GM23338 (cell line): ENCODE results near the gene TMEM62. TPM values are rescaled to one million over a fixed set of nuclear protein-coding genes. Genes with fewer than 3 reads are reported as not detected.

Source experiments
- ATAC-seq: fragments of 200-7000 bp; cut with Tn5 transposase; 3 replicates; pipeline ENCODE4 v1.9.1; 2020
- DNase-seq: peaks from one replicate; pipeline ENCODE4 v3.0.0-alpha.2; 2015; ENCODE audit warnings: low spot score
- H2AFZ ChIP-seq: fragments of 200-600 bp; sonication (generic); 2 replicates; pipeline ENCODE4 v1.8.0; 2016; ENCODE audit warnings: antibody characterized with exemption, mild to moderate bottlenecking, moderate library complexity
- H3F3A ChIP-seq: fragments of 200-600 bp; sonication (generic); replicated peaks from 2 replicates; pipeline ENCODE4 v1.8.0; 2017; ENCODE audit warnings: antibody characterized with exemption, mixed run types, low read depth
- H3K27ac ChIP-seq: fragments of 200-600 bp; sonication (generic); 2 replicates; pipeline ENCODE4 v1.6.1; 2016; ENCODE audit warnings: low read depth
- H3K27me3 ChIP-seq: fragments of 200-600 bp; sonication (generic); 2 replicates; pipeline ENCODE4 v1.8.0; 2016; ENCODE audit warnings: mild to moderate bottlenecking, mixed run types, moderate library complexity; ENCODE audit not compliant: insufficient read depth
- H3K36me3 ChIP-seq: fragments of 200-600 bp; sonication (generic); 2 replicates; pipeline ENCODE4 v1.8.0; 2016; ENCODE audit warnings: mild to moderate bottlenecking; ENCODE audit not compliant: insufficient read depth
- H3K4me1 ChIP-seq: fragments of 200-600 bp; sonication (generic); 2 replicates; pipeline ENCODE4 v1.8.0; 2016; ENCODE audit warnings: mild to moderate bottlenecking, moderate library complexity; ENCODE audit not compliant: insufficient read depth
- H3K4me2 ChIP-seq: fragments of 200-600 bp; sonication (generic); 2 replicates; pipeline ENCODE4 v1.7.1; 2017; ENCODE audit warnings: mixed run types
- H3K4me3 ChIP-seq: fragments of 200-600 bp; sonication (generic); 2 replicates; pipeline ENCODE4 v1.6.1; 2016; ENCODE audit warnings: mixed run types
- H3K79me2 ChIP-seq: fragments of 200-600 bp; sonication (generic); replicated peaks from 2 replicates; pipeline ENCODE4 v1.8.0; 2017; ENCODE audit warnings: mild to moderate bottlenecking; ENCODE audit not compliant: insufficient read depth
- H3K9me2 ChIP-seq: fragments of 200-600 bp; sonication (generic); 2 replicates; pipeline ENCODE4 v1.8.0; 2017; ENCODE audit not compliant: insufficient read depth
- H4K20me1 ChIP-seq: fragments of 200-600 bp; sonication (generic); replicated peaks from 2 replicates; pipeline ENCODE4 v1.8.0; 2017; ENCODE audit warnings: mild to moderate bottlenecking; ENCODE audit not compliant: insufficient read depth
- H3K27ac Mint-ChIP-seq: 2 replicates; pipeline ENCODE4 v1.8.0; 2020; ENCODE audit warnings: inconsistent platforms, mild to moderate bottlenecking, moderate library complexity, mixed read lengths
- H3K27me3 Mint-ChIP-seq: 3 replicates; pipeline ENCODE4 v1.8.0; 2022; ENCODE audit warnings: low read depth, mild to moderate bottlenecking, moderate library complexity, mixed read lengths, inconsistent platforms; ENCODE audit not compliant: insufficient read depth, poor library complexity
- H3K36me3 Mint-ChIP-seq: 3 replicates; pipeline ENCODE4 v1.8.0; 2021; ENCODE audit warnings: low read depth, mild to moderate bottlenecking, inconsistent platforms, moderate library complexity, mixed read lengths
- H3K4me1 Mint-ChIP-seq: 3 replicates; pipeline ENCODE4 v1.8.0; 2020; ENCODE audit warnings: mild to moderate bottlenecking, inconsistent platforms, mixed read lengths
- H3K4me3 Mint-ChIP-seq: 3 replicates; pipeline ENCODE4 v1.8.0; 2021; ENCODE audit warnings: moderate library complexity, mild to moderate bottlenecking, inconsistent platforms, mixed read lengths
- H3K9me3 Mint-ChIP-seq: 3 replicates; pipeline ENCODE4 v1.8.0; 2020; ENCODE audit warnings: moderate library complexity, mild to moderate bottlenecking, inconsistent platforms, mixed read lengths
- CREB1 ChIP-seq: fragments of 250-450 bp; sonication (Bioruptor Pico); IDR thresholded peaks from 2 replicates; pipeline ENCODE4 v1.5.0; 2020; ENCODE audit warnings: low read depth, mild to moderate bottlenecking, moderate library complexity
- ETS1 ChIP-seq: IDR thresholded peaks from 2 replicates; pipeline ENCODE4 v1.6.1; 2016; ENCODE audit warnings: antibody characterized with exemption
- JUNB ChIP-seq: IDR thresholded peaks from one replicate; pipeline ENCODE4 v1.6.1; 2016; ENCODE audit warnings: antibody characterized with exemption; ENCODE audit not compliant: unreplicated experiment
- NANOG ChIP-seq: IDR thresholded peaks from 2 replicates; pipeline ENCODE4 v1.6.1; 2016; ENCODE audit warnings: antibody characterized with exemption, borderline replicate concordance
- STAT1 ChIP-seq: IDR thresholded peaks from one replicate; pipeline ENCODE4 v1.6.1; 2016; ENCODE audit warnings: antibody characterized with exemption; ENCODE audit not compliant: unreplicated experiment
- ZNF114 ChIP-seq: fragments of 250-450 bp; sonication (Bioruptor Pico); IDR thresholded peaks from 2 replicates; pipeline ENCODE4 v1.5.0; 2020; ENCODE audit warnings: mild to moderate bottlenecking, moderate library complexity
- ZNF331 ChIP-seq: fragments of 250-450 bp; sonication (Bioruptor Pico); IDR thresholded peaks from 2 replicates; pipeline ENCODE4 v1.5.0; 2020; ENCODE audit warnings: low read depth, mild to moderate bottlenecking, moderate library complexity
- polyA plus RNA-seq: library from polyadenylated mRNA; unstranded; fragments of >200 nt; fragmentation: Nextera tagmentation; extraction: Ambion mirVana; gene quantifications from 2 replicates; pipeline ENCODE4 v1.2.1, GENCODE V29; 2016
- total RNA-seq: library from RNA; depleted of rRNA; stranded (reverse); fragments of >200 nt; shearing (Covaris generic); gene quantifications from 2 replicates; pipeline ENCODE4 v1.2.3, GENCODE V29; 2014
- TF ChIP-seq, protein P1 (sequence below): IDR thresholded peaks from one replicate; pipeline ENCODE4 v1.6.1; 2018; ENCODE audit warnings: antibody characterized with exemption; ENCODE audit not compliant: unreplicated experiment

The TMEM62 gene
- total and polyA plus RNA-seq, 2 experiments from 2014 or later, result 3.4 to 14.3 TPM

DNA sequence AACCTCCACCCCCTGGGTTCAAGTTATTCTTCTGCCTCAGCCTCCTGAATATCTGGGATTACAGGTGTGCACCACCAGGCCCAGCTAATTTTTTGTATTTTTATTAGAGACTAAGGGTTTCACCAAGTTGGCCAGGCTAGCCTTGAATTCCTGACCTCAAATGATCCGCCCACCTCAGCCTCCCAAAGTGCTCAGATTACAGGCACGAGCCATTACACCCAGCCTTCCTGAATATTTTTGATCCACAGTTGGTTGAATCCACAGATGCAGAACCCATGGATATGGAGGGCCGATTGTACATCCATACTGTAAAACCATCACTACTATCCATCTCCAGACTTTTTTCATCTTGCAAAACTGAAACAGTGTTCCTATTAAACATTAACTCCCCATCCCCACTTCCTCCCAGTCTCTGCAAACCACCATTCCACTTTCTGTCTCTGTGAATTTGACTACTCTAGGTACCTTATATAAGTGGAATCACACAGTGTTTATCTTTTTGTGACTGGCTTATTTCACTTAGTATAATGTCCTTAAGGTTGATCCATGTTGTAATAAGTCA is 8.2 kb upstream of the TMEM62 start (continued):
- TF ChIP-seq ETS1 (no peak), ZNF331 (CRISPR knock-in tag) (no peak), STAT1 (no peak)
- TF ChIP-seq, protein P1, sequence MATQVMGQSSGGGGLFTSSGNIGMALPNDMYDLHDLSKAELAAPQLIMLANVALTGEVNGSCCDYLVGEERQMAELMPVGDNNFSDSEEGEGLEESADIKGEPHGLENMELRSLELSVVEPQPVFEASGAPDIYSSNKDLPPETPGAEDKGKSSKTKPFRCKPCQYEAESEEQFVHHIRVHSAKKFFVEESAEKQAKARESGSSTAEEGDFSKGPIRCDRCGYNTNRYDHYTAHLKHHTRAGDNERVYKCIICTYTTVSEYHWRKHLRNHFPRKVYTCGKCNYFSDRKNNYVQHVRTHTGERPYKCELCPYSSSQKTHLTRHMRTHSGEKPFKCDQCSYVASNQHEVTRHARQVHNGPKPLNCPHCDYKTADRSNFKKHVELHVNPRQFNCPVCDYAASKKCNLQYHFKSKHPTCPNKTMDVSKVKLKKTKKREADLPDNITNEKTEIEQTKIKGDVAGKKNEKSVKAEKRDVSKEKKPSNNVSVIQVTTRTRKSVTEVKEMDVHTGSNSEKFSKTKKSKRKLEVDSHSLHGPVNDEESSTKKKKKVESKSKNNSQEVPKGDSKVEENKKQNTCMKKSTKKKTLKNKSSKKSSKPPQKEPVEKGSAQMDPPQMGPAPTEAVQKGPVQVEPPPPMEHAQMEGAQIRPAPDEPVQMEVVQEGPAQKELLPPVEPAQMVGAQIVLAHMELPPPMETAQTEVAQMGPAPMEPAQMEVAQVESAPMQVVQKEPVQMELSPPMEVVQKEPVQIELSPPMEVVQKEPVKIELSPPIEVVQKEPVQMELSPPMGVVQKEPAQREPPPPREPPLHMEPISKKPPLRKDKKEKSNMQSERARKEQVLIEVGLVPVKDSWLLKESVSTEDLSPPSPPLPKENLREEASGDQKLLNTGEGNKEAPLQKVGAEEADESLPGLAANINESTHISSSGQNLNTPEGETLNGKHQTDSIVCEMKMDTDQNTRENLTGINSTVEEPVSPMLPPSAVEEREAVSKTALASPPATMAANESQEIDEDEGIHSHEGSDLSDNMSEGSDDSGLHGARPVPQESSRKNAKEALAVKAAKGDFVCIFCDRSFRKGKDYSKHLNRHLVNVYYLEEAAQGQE, result no peak

- Histone ChIP-seq H3K4me2 (no peak overlapping the region), H2AFZ (no peak overlapping the region), H3F3A (no peaks in the 10 kb centered on the region), H3K4me1 (no peaks in the 10 kb centered on the region), H4K20me1 (no peaks in the 10 kb centered on the region), H3K27me3 (peaks cover 17% of the 10 kb centered on the region), H3K9me2 (peaks cover 5% of the 10 kb centered on the region; the same call in 1 of the 2 replicates), H3K4me3 (no peak overlapping the region), H3K79me2 (no peaks in the 10 kb centered on the region), H3K27ac (no peak overlapping the region), H3K36me3 (no peaks in the 10 kb centered on the region)
- DNase-seq (no peak), ATAC-seq (no peak)
- H3K27ac Mint-ChIP-seq, result no peak overlapping the region
- peaks cover 8% of the 10 kb centered on the region for H3K27me3 Mint-ChIP-seq
- peaks cover 11% of the 10 kb centered on the region; the same call in 2 of the 3 replicates for H3K4me1 Mint-ChIP-seq
- H3K9me3 Mint-ChIP-seq, result peaks cover 9% of the 10 kb centered on the region; the same call in 2 of the 3 replicates
- H3K4me3 Mint-ChIP-seq, result no peak overlapping the region
- H3K36me3 Mint-ChIP-seq, result no peaks in the 10 kb centered on the region
- TF ChIP-seq NANOG, result no peak
- no peak for TF ChIP-seq ETS1
- TF ChIP-seq, protein P1, result no peak
- TF ChIP-seq JUNB, result no peak
- no peak for TF ChIP-seq ZNF114
- TF ChIP-seq CREB1, result no peak
These were observed 7.0 kb upstream of the TMEM62 start for GRCh38 chr15:43126356-43126755.
